22Rv1 (cell line): Measurements from ENCODE around the gene KLHL7.

Experiments used
- CTCF ChIP-seq: fragments of 450-650 bp; IDR thresholded peaks from 2 replicates; pipeline ENCODE4 v1.5.1; 2017; ENCODE audit warnings: mild to moderate bottlenecking
- ZFX ChIP-seq: fragments of 450-650 bp; IDR thresholded peaks from 2 replicates; pipeline ENCODE4 v1.6.1; 2017; ENCODE audit warnings: antibody characterized with exemption, borderline replicate concordance

DNA sequence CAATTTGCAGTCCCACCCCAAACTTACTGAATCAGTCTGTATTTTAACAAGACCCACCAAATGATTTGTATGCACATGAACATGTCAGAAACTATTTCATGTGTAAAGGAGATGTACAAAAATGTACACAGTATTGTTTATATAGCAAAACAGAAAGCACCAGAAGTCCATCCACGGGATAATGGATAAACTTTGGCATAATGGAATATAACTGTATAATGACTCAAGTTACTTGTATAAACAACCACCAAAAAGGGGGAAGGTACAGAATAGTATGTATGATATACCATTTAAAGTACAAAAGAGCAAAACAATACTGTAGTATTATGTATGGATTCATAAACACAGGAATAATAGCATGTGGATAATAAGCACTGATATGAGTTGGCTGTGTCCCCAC lies 98.7 kb downstream of the KLHL7 start:
- TF ChIP-seq CTCF (no peak), ZFX (no peak)
